ENCODE data around the gene ADISSP.
A peak's percentile ranks its signal among the peaks of the same experiment; 100 is the strongest.

Gene ADISSP

GRCh38 chr20:3714092-3714491 is 53.5 kb downstream of the ADISSP start:
- DNase-seq (ENCODE audit: low spot score), result peak; percentile 20

GRCh38 chr20:3712279-3712873 is 55.2 kb downstream of the ADISSP start, which contains the start of gene SIGLEC1:
Gene SIGLEC1, minus strand, starts transcription at chr20:3712600. Its CDS starts 5,472 bp downstream, at chr20:3707128.
- DNase-seq (ENCODE audit: low spot score), result peak; percentile 41

- no peak for DNase-seq (ENCODE audit: low spot score)
Measured at GRCh38 chr20:3711484-3711941, 56.0 kb downstream of the ADISSP start.

- DNase-seq (ENCODE audit: low spot score), result peak; percentile 46
Measured at GRCh38 chr20:3710703-3711483, 56.7 kb downstream of the ADISSP start.

GRCh38 chr20:3710011-3710466 is 57.5 kb downstream of the ADISSP start:
- no peak for DNase-seq (ENCODE audit: low spot score)

GRCh38 chr20:3707508-3707899 is 60.0 kb downstream of the ADISSP start:
- no peak for DNase-seq (ENCODE audit: low spot score)

- no peak for DNase-seq (ENCODE audit: low spot score)
Measured at GRCh38 chr20:3706774-3707507, 60.6 kb downstream of the ADISSP start.

GRCh38 chr20:3705970-3706739 is 61.4 kb downstream of the ADISSP start:
- DNase-seq (ENCODE audit: low spot score), result no peak

GRCh38 chr20:3705491-3705969 is 62.0 kb downstream of the ADISSP start:
- DNase-seq (ENCODE audit: low spot score), result no peak

GRCh38 chr20:3704087-3704486 is 63.5 kb downstream of the ADISSP start:
- no peak for DNase-seq (ENCODE audit: low spot score)
